Activated CD4-positive, CD25-positive, alpha-beta regulatory T cell (primary cell): ENCODE measurements around the gene KCNAB2.

Source experiments
- DNase-seq, 4 experiments: peaks; one replicate each; lab custom pipeline; 2025; lab: John Stamatoyannopoulos, UW

The KCNAB2 gene

DNA sequence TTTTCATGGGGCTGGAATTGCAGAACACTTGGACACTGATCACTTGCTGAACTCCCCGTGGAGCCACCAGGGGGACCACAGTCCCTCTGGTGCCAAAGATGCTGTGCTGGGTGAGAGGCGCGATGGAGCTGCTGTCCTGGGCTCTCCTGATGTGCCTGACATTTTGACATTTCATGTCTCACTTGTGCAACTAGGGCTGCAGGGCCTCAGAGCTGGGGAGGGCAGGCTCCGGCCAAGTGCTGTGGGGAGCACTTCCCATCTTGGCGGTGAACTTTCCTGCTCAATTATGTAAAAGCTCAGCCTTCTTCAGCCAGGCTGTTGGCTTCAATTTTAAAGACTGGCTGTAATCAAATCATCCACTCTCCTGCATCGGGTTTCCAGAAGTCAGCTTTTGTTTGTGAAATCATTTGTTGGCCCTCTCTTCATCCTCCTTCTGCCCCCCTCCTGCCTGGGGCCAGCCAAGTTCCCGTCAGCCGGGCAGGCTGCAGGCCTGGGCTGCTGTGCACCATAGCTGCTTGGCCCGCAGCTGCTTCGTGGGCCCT lies 36.8 kb downstream of the KCNAB2 start:
- DNase-seq: no peak

DNA sequence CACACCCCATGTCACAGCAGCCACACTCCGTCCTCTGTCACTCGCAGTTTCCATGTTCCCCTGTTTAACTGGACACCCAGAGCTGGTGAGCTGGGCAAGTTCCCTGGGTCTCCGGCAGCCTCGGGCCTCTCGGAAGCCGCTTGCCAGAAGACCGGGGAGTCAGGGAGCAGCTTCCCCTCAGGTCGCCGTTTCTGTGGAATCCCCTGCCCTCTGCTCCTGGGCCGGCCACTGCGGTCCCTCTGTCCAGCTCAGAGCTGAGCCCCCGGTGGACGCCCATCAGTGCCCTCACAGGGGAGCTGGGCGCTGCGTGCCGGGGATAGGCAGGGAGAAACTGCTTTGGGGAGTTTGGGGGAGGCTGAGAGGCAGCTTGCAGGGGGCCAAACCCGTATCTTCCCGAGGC lies 37.7 kb downstream of the KCNAB2 start:
- DNase-seq: no peak

DNA sequence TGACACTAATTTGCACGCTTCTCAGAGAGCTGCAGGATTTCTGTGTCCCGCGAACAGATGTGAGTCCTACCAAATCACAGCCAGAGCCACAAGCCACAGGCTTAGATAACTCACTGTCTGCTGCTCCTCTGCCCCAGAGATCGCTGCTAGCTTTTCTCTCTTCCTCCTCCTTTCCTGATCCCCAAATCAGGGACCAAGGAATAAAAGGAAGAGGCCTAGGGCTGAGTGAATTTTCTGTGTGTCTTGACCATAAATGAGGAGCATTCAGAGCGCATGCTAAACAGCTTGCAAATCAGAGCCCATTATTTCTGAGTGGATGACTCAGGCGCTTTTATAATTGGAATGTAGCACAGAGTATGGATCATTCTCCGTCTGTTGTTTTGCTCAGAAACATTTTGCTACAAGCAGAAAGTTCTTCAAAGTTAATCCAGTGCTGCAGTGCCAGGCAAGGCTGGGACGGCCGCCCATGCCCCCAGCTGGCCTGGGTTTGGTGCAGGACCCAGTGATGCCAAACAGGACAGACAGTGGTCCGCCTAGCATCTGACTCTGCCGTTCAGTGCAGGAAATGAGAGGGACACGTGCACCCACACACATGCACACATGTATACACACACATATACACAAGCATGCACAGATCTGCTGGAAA lies 38.2 kb downstream of the KCNAB2 start:
- DNase-seq: no peak

DNA sequence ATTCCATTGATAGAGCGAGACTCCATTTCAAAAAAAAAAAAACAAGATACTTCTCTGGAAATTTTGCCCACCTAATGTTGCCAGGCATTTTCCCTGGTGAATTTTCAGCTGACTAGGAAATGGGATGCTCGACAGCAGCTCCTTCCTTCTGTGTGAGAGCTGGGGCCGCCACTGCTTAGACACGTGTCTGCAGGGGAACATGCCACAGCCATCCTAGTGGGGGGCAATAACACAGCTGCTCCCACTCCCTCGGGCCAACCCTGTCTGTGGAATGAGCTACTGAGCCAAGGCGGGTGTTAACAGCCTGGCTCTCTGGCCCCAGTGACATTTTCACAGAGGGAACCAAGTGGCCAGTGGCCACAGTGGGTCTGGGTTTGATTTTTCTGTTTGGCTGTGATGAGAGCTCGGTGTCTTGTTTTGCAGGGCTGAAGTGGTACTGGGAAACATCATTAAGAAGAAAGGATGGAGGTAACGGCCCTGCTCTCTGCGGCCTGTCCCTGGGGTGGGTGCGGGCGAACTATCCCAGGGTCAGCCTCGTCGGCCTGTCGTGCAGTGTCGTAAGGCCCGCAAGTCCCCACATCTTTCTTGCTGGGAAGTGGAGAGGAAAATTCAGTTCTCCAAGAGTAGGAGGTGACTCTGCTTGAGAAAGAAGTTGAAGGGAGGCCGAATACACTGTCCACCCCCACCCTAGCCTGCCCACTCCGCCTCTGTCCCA lies 39.2 kb downstream of the KCNAB2 start:
- DNase-seq: no peak

DNA sequence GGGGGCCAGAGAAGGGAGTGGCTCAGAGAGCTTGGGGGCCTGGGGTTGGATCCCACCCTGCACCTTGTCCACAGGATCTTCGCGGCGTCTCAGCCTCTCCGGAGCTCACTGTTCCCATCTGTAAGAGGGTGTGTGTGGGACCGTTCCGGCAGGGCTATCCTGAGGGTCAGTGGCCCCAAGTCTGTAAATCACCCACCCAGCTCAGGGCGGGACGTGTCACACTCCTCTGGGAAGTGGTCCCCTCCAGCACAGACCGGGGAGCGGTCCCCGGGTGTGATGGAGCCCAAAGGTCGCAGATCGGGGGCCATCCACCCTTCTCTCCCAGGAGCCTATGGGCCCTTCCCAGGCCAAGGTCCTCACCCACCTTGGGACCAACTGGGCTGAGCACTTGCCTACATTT lies 40.0 kb downstream of the KCNAB2 start:
- no peak for DNase-seq

DNA sequence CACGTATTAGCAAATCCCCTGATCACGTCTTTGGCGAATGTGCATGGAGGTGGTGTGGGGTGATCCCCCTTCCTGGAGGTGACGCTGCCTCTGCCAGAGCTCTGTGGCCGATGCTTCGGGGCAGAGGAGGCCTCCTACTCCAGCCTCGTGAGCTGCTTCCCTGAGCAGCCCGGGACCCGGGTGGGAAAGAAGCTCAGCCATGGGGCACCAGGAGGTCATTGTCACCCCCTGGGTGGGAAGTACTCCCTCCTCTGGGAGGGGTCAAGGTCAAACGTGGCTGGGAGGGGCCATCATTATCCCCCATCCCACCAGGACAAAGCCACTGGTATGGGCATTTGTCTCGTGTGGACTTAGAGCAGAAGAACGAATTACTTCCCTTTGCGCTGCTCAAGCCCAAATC lies 40.7 kb downstream of the KCNAB2 start:
- no peak for DNase-seq

DNA sequence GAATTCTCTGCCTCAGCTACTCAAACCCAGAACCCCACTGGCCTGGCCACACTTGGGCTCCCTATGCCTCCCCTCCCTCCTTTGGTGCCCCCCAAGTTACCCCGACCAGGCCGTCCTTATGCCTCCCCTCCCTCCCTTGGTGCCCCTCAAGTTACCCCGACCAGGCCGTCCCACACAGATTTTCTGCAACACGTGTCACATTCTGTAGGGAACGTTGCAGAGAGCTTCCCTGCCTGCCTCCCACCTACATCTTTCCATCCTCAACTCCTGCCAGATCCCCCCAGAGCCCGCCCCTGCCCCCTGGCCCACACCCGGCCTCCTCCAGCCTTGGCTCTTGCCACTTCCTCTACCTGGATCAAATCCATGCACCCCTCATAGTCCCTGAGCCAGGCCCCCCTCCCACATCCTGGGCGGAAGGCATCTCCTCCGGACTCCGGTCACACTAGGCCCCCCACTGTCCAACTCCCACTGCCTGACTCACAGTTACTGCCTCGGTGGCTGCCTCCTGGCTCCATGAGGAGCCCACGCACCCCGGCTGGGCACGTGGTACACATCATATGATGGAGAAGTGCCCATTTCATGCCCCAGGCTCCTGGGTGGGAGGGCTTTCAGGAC lies 41.2 kb downstream of the KCNAB2 start:
- no peak for DNase-seq

DNA sequence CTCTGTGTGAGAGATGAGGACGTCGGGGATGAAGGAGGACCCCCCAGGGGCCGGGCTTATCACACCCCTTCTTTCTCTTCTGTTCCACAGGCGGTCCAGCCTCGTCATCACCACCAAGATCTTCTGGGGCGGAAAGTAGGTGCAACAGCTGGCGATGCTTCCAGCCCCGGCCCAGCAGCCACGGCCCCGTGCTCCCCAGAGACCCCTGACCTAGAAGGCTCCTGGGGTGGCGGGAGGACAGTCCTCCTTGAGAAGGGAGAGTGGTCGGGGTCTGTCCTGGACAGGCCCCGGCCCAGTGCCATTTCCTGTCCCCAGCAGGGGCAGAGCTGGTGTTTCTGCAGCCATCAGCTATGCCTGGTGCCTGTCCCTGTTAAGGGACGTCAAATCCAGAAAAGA lies 41.7 kb downstream of the KCNAB2 start:
- no peak for DNase-seq

DNA sequence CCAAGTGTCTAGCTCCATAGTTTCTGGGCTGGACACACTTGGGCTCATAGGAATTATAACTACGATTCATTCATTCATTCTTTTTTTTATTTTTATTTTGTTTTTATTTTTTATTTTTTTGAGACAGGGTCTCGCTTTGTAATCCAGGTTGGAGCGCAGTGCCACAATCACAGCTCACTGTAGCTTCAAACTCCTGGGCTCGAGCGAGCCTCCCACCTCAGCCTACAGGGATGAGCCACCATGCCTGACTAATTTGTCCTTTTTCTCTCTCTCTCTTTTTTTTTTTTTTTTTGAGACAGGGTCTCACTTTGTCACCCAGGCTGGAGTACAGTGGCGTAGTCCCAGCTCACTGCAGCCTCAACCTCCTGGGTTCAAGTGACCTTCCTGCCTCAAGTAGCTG lies 42.3 kb downstream of the KCNAB2 start:
- no peak for DNase-seq

DNA sequence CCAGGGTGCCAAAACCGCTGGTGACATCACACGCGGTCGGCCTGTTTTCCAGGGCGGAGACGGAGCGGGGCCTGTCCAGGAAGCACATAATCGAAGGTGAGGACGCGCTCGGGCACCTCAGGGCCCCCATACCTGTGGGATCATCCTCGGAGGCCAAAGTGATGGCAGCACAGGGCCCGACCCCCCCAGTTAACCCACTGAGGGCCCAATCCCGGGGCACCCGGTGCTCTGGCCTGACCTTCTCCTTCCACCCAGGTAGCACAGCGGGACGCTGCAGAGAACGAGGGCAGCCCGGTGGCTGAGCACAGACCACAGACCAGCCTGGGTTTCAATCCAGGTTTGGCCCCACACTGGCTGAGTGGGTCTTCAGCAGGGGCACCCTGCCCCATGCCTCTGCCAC lies 43.3 kb downstream of the KCNAB2 start:
- no peak for DNase-seq

DNA sequence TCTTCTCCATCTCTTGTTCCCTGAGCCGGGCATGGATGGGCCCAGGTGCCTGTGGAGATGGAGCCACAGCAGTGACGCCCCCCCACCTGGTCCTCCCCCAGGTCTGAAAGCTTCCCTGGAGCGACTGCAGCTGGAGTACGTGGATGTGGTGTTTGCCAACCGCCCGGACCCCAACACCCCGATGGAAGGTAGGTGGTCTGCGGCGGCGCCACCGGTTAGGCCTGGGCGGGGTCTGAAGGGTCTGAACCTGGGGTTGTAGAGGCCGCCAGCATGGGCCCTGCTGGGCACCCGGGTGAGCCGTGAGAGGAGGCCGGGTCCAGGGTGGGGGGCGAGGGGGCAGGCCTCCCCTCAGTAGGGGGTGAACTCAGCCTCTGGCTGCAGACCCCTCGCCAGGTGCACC lies 44.6 kb downstream of the KCNAB2 start:
- no peak for DNase-seq

DNA sequence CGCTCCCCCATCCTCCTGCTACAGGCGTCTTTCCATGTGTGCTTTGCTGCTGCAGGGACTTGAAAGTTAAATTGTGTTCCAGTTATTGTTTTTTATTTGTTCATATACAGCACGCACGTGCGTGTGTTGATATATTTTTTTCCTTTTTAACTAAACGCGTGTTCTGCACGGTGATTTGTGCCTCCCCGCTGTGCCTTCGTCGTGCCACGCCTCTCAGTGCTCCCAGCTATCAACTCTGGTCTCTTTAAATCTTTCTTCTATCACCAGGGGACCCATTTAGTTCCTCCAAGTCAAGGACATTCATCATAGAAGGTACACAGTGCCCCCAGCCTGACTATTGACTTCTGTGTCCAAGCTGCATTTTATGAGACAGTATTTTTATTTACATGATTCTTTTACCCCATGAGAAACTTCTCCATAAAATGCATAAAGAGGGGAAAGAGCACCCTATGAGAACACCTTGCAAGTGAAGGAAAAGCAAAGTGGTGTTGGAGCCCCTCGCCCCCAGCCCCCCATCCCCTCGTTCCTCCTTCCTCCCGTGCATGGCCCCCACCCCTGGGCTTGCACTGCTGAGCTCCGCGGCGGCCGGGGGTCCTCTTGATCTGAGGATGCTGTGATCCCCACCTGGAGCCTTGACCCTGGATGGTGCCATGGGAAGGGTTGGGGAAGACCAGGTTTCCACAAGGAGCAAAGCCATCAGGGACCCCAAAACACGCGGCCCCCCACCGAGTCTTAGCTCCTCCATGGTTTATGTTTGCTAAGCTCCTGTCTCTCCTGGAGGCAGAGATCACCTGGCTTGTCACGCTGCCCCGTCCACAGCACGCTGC lies 45.5 kb downstream of the KCNAB2 start:
- no peak for DNase-seq

DNA sequence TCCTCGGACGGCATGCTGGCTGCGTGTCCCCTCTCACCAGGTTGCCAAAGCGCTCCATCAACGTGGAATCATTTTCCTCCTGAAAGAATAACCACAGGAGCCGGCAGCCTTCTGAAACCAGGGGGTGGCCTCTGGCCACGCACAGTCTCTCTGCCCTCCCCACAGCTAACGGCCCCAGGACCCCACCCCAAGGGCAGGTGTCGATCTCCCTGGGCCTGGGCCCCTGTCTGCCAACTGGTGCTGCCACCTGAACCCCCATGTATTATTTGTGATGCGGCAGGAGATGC lies 46.1 kb downstream of the KCNAB2 start:
- no peak for DNase-seq

DNA sequence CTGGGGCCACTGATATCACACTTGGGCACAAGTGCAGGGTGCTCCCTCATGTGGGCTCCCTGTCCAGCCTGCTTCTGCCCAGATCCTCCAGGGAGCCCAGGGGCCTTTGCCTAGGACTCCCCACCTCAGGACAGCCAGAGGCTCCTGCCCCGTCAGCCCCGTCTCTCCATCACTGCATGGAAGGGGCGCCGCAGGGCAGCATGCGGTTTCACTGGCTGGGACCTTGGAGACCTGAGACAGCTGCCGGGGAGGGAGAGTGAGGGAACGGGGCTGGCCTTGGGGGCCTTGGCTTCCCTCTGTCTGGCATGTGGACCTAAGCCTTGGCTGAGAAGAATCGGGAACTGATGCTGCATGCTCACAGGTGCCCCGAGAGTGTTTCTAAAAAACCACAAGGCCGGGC lies 46.5 kb downstream of the KCNAB2 start:
- DNase-seq: no peak

DNA sequence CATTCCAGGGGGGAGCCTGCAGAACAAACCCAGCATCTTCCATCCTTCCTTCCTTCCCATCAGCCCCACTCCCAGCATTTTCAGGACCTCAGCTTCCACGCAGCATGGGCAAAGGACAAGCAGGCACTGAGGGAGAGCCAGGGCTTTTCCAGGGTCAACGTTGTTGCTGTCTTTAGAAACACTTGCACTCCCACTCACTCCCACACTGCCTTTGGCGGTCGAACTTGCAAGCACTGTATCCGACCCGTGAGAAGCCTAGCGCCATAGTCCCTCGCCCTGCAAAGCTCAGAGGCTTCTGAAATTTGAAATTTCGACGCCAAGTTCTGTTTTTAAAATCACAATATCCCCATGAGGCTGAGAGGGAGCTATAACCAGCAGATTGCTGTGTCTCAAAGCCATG lies 47.4 kb downstream of the KCNAB2 start:
- DNase-seq: no peak

DNA sequence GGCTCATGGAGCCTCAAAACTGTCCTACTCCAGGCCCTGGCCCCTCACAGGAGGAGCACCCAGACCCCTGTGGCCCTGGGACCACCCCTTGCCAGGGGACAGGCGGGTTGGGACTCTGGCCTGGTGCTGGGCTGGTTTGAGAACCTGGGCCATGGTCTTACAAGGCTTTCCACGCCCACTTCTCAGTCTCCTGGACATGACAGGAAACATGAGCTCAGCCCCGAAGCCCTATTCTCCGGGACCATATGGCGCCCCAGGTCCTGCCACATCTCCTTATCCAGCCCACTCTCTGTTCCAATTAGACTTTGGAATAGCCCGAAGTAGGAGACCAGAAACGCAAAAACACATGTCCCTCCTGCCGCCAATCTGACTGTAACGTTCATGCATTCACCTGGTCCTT lies 47.9 kb downstream of the KCNAB2 start:
- DNase-seq: no peak

DNA sequence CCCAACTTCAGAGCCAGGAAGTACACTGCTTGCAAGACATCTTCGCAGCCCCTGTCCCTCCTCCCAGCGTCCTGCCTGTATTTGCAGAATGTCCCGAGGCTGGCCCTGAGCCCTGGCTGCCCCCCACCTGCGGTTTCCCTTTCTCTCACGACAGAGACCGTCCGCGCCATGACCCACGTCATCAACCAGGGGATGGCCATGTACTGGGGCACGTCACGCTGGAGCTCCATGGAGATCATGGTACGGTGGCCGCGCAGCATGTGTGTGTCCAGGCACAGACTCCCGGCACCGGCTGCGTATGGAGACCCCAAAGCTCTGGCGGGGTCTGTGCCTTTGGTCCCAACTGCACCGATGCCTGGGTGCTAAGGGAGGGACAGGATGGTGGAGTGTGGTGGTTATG lies 48.6 kb downstream of the KCNAB2 start:
- DNase-seq: no peak

DNA sequence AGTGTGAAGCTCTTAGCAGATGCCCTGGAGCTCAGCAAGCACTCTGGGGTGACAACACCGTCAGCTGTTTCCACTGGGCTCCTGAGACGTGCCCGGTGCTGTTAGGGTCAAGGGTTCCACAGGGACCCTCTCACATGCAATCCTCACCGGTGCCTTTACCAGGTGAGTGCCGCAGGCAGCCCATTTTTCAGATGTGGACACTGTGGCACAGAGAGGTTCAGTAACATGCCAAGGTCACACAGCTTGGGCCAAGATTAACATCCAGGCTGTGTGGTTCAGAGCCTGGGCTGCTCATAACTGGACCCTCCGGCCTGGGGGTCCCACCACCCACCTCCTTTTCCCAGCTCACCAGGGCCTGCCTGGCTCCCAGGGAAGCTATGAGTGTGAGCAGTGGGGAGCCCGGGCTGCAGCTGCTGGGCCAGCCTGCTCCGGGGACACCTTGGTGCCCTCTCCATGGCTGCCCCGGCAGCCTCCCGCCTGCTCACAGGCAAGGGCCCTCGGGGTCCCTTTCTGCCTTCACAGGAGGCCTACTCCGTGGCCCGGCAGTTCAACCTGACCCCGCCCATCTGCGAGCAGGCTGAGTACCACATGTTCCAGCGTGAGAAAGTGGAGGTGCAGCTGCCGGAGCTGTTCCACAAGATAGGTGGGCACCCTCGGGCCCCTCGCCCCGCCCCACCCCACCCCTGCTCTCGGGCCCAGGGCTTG lies 49.3 kb downstream of the KCNAB2 start:
- DNase-seq: no peak

DNA sequence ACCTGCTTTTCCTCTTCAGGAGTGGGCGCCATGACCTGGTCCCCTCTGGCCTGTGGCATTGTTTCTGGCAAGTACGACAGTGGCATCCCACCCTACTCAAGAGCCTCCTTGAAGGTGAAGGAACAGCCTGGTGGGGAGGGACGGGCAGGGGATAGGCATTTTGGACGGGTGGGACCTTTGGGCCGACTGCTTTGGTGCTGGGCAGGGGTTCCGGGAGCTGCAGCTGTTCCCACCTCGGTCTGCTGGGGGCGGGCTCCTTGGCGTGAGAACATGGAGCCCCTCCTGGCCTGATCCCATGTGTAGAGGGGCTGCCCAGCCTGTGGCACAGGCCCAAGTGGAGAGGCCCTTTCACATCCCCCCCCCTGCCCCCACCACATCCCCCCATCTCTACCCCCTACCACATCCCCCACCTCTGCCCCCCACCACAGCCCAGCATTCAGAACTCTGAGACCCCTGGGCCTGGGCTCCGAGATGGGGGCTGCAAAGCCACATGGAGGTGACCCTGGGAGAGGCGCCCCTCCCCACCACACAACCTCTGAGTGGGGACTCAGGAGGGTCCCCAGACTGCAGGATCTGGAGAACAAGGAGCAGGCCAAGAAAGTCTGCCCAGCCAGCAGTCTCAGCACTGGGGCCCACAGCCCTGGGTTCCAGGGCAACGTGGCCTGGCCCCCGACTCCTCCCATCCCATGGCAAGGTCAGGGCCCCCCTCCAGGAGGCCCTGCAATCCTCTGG lies 50.0 kb downstream of the KCNAB2 start:
- DNase-seq: no peak

DNA sequence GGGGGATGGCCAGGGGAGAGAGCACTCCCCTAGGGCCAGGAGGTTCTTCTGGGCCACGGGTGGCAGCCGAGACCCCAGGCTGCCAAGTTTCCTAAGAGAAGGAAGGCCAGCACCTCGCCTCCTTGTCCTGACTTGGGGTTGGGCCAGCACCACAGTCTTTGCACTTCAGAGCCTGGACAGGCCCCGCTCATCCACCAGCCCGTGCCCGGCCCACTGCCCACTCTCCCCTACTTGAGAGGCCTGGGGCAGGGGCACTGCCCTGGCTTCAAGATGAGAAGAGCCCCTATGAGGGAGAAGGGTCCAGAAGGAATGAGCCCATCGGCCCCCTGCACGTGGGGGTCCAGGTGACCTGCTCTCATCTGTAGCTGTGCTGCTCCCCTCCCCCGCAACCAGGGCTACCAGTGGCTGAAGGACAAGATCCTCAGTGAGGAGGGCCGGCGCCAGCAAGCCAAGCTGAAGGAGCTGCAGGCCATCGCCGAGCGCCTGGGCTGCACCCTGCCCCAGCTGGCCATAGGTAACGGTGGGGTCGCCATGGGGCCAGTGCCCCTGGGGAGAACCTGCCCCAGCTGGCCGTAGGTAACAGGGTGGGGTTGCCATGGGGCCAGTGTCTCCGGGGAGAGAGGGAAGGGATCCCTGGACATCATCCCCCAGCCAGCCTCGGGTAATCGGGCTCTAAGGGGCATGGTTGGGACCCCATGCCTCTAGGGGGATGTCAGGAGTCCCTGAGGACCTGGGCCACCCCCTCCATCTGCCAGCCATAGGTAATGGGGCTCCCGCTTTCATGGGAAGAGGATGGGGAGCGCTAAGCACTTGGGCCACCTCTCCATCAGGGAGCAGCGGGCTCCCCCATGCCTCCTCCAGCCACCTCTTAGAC lies 50.8 kb downstream of the KCNAB2 start:
- DNase-seq: no peak
